GM18867 (cell line): ENCODE data around the gene LST1.
A peak's percentile ranks its signal among the peaks of the same experiment; 100 is the strongest.

Experiments used
- ATAC-seq: cut with Tn5 transposase; IDR thresholded peaks from one replicate; pipeline ENCODE4 v1.9.1; 2021; ENCODE audit warnings: mild to moderate bottlenecking, moderate library complexity; ENCODE audit not compliant: unreplicated experiment

The LST1 gene

GRCh38 chr6:31619805-31620585 is 33.9 kb downstream of the LST1 start:
- ATAC-seq, result peak; percentile 83

GRCh38 chr6:31620586-31621319 is 34.7 kb downstream of the LST1 start, which contains the start of gene PRRC2A:
PRRC2A (plus strand) TSS chr6:31620715; CDS start chr6:31622790, 2,075 bp downstream.
- ATAC-seq, result peak; percentile 35

- ATAC-seq, result no peak
Observed at GRCh38 chr6:31621320-31621939, 35.4 kb downstream of the LST1 start.

- ATAC-seq, result no peak
Observed at GRCh38 chr6:31621991-31622390, 35.9 kb downstream of the LST1 start.

- ATAC-seq, result no peak
Observed at GRCh38 chr6:31622684-31623091, 36.6 kb downstream of the LST1 start.

GRCh38 chr6:31624070-31624469 is 38.0 kb downstream of the LST1 start:
- ATAC-seq, result no peak

- no peak for ATAC-seq
Observed at GRCh38 chr6:31626952-31627351, 40.9 kb downstream of the LST1 start.

- no peak for ATAC-seq
Observed at GRCh38 chr6:31627690-31628287, 41.7 kb downstream of the LST1 start.

- ATAC-seq, result no peak
Observed at GRCh38 chr6:31629014-31629413, 42.9 kb downstream of the LST1 start.

GRCh38 chr6:31630177-31630934 is 44.3 kb downstream of the LST1 start:
- no peak for ATAC-seq

GRCh38 chr6:31631209-31631608 is 45.1 kb downstream of the LST1 start:
- no peak for ATAC-seq

GRCh38 chr6:31631681-31632278 is 45.7 kb downstream of the LST1 start:
- ATAC-seq, result no peak

- ATAC-seq, result no peak
Observed at GRCh38 chr6:31632279-31632946, 46.3 kb downstream of the LST1 start.

- no peak for ATAC-seq
Observed at GRCh38 chr6:31633447-31633846, 47.4 kb downstream of the LST1 start.

GRCh38 chr6:31634131-31634530 is 48.1 kb downstream of the LST1 start:
- ATAC-seq, result no peak

- ATAC-seq, result no peak
Observed at GRCh38 chr6:31634969-31635575, 49.0 kb downstream of the LST1 start.

- no peak for ATAC-seq
Observed at GRCh38 chr6:31636698-31637596, 50.9 kb downstream of the LST1 start.
